Endothelial cell of umbilical vein (primary cell): ENCODE results near the gene RTN4RL1. TPM values are rescaled to one million over a fixed set of nuclear protein-coding genes. Genes with fewer than 3 reads are reported as not detected.

ENCODE experiments used
- BruUV-seq: library from RNA; stranded (reverse); fragments of 400-500 nt; replicated peaks from 2 replicates; lab custom pipeline; 2021; lab: Mats Ljungman, UMichigan
- CTCF ChIA-PET: fragments of 300-600, 350-600 bp; sonication (Branson Sonifier 250); formaldehyde crosslinking; loops from one replicate; lab custom pipeline; 2021; ENCODE audit warnings: antibody characterized with exemption, inconsistent platforms; lab: Charles Lee
- POLR2A ChIA-PET: fragments of 300-600, 350-600 bp; sonication (Branson Sonifier 250); formaldehyde crosslinking; loops from one replicate; lab custom pipeline; 2021; ENCODE audit warnings: antibody characterized with exemption, inconsistent platforms; lab: Charles Lee
- DNase-seq: peaks from one replicate; pipeline ENCODE4 v3.0.0-alpha.2; 2011; ENCODE audit warnings: low read depth, low spot score
- FAIRE-seq: peaks from 2 replicates; lab custom pipeline; 2011; peaks lifted over from hg19 to GRCh38; lab: Jason Lieb, UNC
- H2AFZ ChIP-seq: 2 replicates; pipeline ENCODE4 v1.6.0; 2012; ENCODE audit warnings: low read depth, low read length, control low read depth, inconsistent platforms
- H3K27ac ChIP-seq: 2 replicates; pipeline ENCODE4 v1.5.1; 2011; ENCODE audit warnings: low read depth, mild to moderate bottlenecking, control low read depth, low read length, moderate library complexity; ENCODE audit not compliant: insufficient read depth
- H3K27me3 ChIP-seq, 2 experiments: 2 replicates each; pipeline versions ENCODE4 v1.6.0 to v1.6.1; 2011; ENCODE audit warnings: low read length in 2 of 2, mixed read lengths in 1 of 2; ENCODE audit not compliant: control insufficient read depth in 2 of 2, insufficient read depth in 2 of 2
- H3K36me3 ChIP-seq, 2 experiments: 2 replicates in 1 of 2; 3 replicates in 1 of 2; pipeline ENCODE4 v1.5.1; 2011; ENCODE audit warnings: low read length in 2 of 2, mild to moderate bottlenecking in 1 of 2, moderate library complexity in 1 of 2; ENCODE audit not compliant: control insufficient read depth in 2 of 2, insufficient read depth in 2 of 2; ENCODE audit errors: extremely low read depth in 1 of 2
- H3K4me1 ChIP-seq: 3 replicates; pipeline ENCODE4 v1.5.1; 2011; ENCODE audit warnings: mild to moderate bottlenecking, low read length; ENCODE audit not compliant: control insufficient read depth, insufficient read depth; ENCODE audit errors: extremely low read depth
- H3K4me2 ChIP-seq: 2 replicates; pipeline ENCODE4 v1.6.1; 2011; ENCODE audit warnings: low read length, control low read depth, mixed read lengths; ENCODE audit not compliant: insufficient read depth
- H3K4me3 ChIP-seq, 3 experiments: fragments of 200-600 bp in 1 of 3; sonication (generic), shearing (Covaris generic) in 1 of 3; replicated peaks in 1 of 3; 2 replicates each; pipeline ENCODE4 v1.5.1; 2011 to 2016; ENCODE audit warnings: control low read depth in 3 of 3, low read length in 3 of 3, mild to moderate bottlenecking in 2 of 3, inconsistent platforms in 1 of 3, low read depth in 1 of 3, moderate library complexity in 1 of 3; ENCODE audit not compliant: insufficient read depth in 1 of 3
- H3K79me2 ChIP-seq: 2 replicates; pipeline ENCODE4 v1.6.0; 2012; ENCODE audit warnings: low read length, inconsistent platforms; ENCODE audit not compliant: control insufficient read depth, insufficient read depth
- H3K9ac ChIP-seq: replicated peaks from 2 replicates; pipeline ENCODE3; 2011; ENCODE audit warnings: low read length, control low read depth; ENCODE audit not compliant: insufficient read depth; ENCODE audit errors: extremely low read depth
- H3K9me1 ChIP-seq: replicated peaks from 3 replicates; pipeline ENCODE4 v1.6.0; 2011; ENCODE audit warnings: mild to moderate bottlenecking, low read length; ENCODE audit not compliant: control insufficient read depth, insufficient read depth; ENCODE audit errors: extremely low read depth
- H3K9me3 ChIP-seq: replicated peaks from 2 replicates; pipeline ENCODE4 v1.5.1; 2012; ENCODE audit warnings: low read length, inconsistent platforms; ENCODE audit not compliant: control insufficient read depth, insufficient read depth
- H4K20me1 ChIP-seq: replicated peaks from 2 replicates; pipeline ENCODE3; 2011; ENCODE audit warnings: mild to moderate bottlenecking, low read length; ENCODE audit not compliant: control insufficient read depth, insufficient read depth; ENCODE audit errors: extremely low read depth
- CTCF ChIP-seq, 2 donors: IDR thresholded peaks; 1 replicate in 1 of 2; 2 replicates in 1 of 2; pipeline ENCODE4 v1.5.1; 2011; ENCODE audit warnings: low read length in 2 of 2, mild to moderate bottlenecking in 2 of 2, moderate library complexity in 2 of 2, control low read depth in 1 of 2, inconsistent platforms in 1 of 2, low read depth in 1 of 2; ENCODE audit not compliant: insufficient read depth in 1 of 2; ENCODE audit errors: extremely low read depth in 1 of 2
- EZH2 ChIP-seq: IDR thresholded peaks from 2 replicates; pipeline ENCODE4 v1.6.1; 2012; ENCODE audit warnings: borderline replicate concordance, low read depth, mild to moderate bottlenecking, moderate library complexity, low read length, inconsistent platforms; ENCODE audit not compliant: severe bottlenecking
- FOS ChIP-seq: IDR thresholded peaks from 2 replicates; pipeline ENCODE4 v1.6.1; 2011; ENCODE audit warnings: mild to moderate bottlenecking, low read length, moderate library complexity, borderline replicate concordance; ENCODE audit not compliant: insufficient read depth
- GATA2 ChIP-seq: IDR thresholded peaks from 2 replicates; pipeline ENCODE4 v1.7.0; 2011; ENCODE audit warnings: low read depth, mild to moderate bottlenecking, moderate library complexity, mixed read lengths, low read length; ENCODE audit not compliant: insufficient read length, insufficient read depth
- JUN ChIP-seq: IDR thresholded peaks from 2 replicates; pipeline ENCODE4 v1.6.1; 2011; ENCODE audit warnings: borderline replicate concordance, low read depth; ENCODE audit not compliant: insufficient read length, insufficient read depth
- MAX ChIP-seq: IDR thresholded peaks from 2 replicates; pipeline ENCODE4 v1.6.1; 2011; ENCODE audit not compliant: insufficient read depth, insufficient read length
- MYC ChIP-seq: IDR thresholded peaks from one replicate; pipeline ENCODE4 v1.6.1; 2011; ENCODE audit warnings: mild to moderate bottlenecking, low read depth, low read length
- POLR2A ChIP-seq: IDR thresholded peaks from 2 replicates; pipeline ENCODE4 v1.6.1; 2012; ENCODE audit warnings: low read depth, mild to moderate bottlenecking, control low read depth, low read length
- POLR2AphosphoS5 ChIP-seq: IDR thresholded peaks from 2 replicates; pipeline ENCODE4 v1.6.1; 2012; ENCODE audit warnings: low read depth, mild to moderate bottlenecking, control low read depth, low read length, moderate library complexity; ENCODE audit not compliant: insufficient read depth
- dilution Hi-C: fragments of 300-500 bp; cut with MboI; formaldehyde crosslinking; loops from one replicate; pipeline ENCODE4 v1.15.0; 2019; ENCODE audit warnings: low sequenced_read_pairs; ENCODE audit not compliant: extremely low pct_ligation_motif_present
- intact Hi-C: fragments of 100-400 bp; cut with micrococcal nuclease; formaldehyde crosslinking; loops from one replicate; pipeline ENCODE4 v1.10.0; 2022
- polyA plus RNA-seq, 4 experiments: library from polyadenylated mRNA; depleted of rRNA in 3 of 4; stranded (reverse) in 3 of 4; unstranded in 1 of 4; fragments of >200 nt; gene quantifications; 2 replicates each; pipeline versions ENCODE4 v1.2.1 to v1.2.3, GENCODE V29; 2011 to 2012; ENCODE audit warnings: missing spikeins in 1 of 4
- total RNA-seq: library from RNA; stranded (reverse); gene quantifications from 2 replicates; pipeline ENCODE4 v1.2.3, GENCODE V29; 2021

RTN4RL1 gene
- total and polyA plus RNA-seq, 2 donors (not counting 3 experiments of a cell fraction or from before 2014, with no cell fraction given) = 0.04 TPM; not detected in 1

GRCh38 chr17:2033153-2033552, 8.0 kb upstream of the RTN4RL1 start:
- DNase-seq = no peak
- ChIA-PET CTCF (no interaction called here), POLR2A (no interaction called here)
- Histone ChIP-seq H3K79me2 (peaks cover 4% of the 10 kb centered on the region), H3K4me2 (no peak overlapping the region), H3K36me3 (peaks cover 3 to 24% of the 10 kb centered on the region in 2 experiments), H3K9me1 (no peaks in the 10 kb centered on the region), H3K9ac (no peak overlapping the region), H3K4me3 (no peak overlapping the region), H3K9me3 (no peaks in the 10 kb centered on the region), H2AFZ (no peak overlapping the region), H4K20me1 (no peaks in the 10 kb centered on the region), H3K27me3 (peaks cover 0 to 4% of the 10 kb centered on the region in 2 experiments), H3K27ac (no peak overlapping the region), H3K4me1 (peaks cover 4% of the 10 kb centered on the region)
- TF ChIP-seq EZH2 (no peak), CTCF (IDR thresholded peaks at IDR 0.05; ENCODE audit: extremely low read depth in 1 of 2, insufficient read depth in 1 of 2, low read depth in 1 of 2, low read length in 2 of 2) (no peak), FOS (no peak), MAX (no peak), POLR2AphosphoS5 (no peak), MYC (no peak), POLR2A (no peak), JUN (no peak), GATA2 (no peak)
- no peak for FAIRE-seq
- BruUV-seq = no TSS peak
- intact Hi-C loops (loop anchor here (5.0 kb wide), 1 partner anchor 316 kb away; no protein-coding TSS in a partner anchor), dilution Hi-C loops (no loop called here)
